Smooth muscle cell (in vitro differentiated cells): ENCODE data around the gene IL12RB2. TPM values are rescaled to one million over a fixed set of nuclear protein-coding genes. Genes with fewer than 3 reads are reported as not detected.

Experiments used
- DNase-seq: peaks from one replicate; lab custom pipeline; 2025; ENCODE audit not compliant: unreplicated experiment; lab: John Stamatoyannopoulos, UW
- H2AFZ ChIP-seq: fragments of 200-600 bp; sonication (generic); 2 replicates; pipeline ENCODE4 v1.6.0; 2016; ENCODE audit warnings: antibody characterized with exemption, low read depth, mild to moderate bottlenecking
- H3F3A ChIP-seq: fragments of 200-600 bp; sonication (generic); 2 replicates; pipeline ENCODE4 v1.6.0; 2017; ENCODE audit warnings: antibody characterized with exemption, low read depth
- H3K27ac ChIP-seq: fragments of 200-600 bp; sonication (generic); 2 replicates; pipeline ENCODE4 v1.5.1; 2016; ENCODE audit warnings: low read depth, mild to moderate bottlenecking
- H3K27me3 ChIP-seq: fragments of 200-600 bp; sonication (generic); 2 replicates; pipeline ENCODE4 v1.6.1; 2016; ENCODE audit warnings: low read depth, mild to moderate bottlenecking
- H3K36me3 ChIP-seq: fragments of 200-600 bp; sonication (generic); 2 replicates; pipeline ENCODE4 v1.5.1; 2016; ENCODE audit warnings: low read depth
- H3K4me1 ChIP-seq: fragments of 200-600 bp; sonication (generic); 2 replicates; pipeline ENCODE4 v1.5.1; 2016; ENCODE audit warnings: low read depth
- H3K4me2 ChIP-seq: fragments of 200-600 bp; sonication (generic); 2 replicates; pipeline ENCODE4 v1.6.0; 2016; ENCODE audit warnings: mild to moderate bottlenecking
- H3K4me3 ChIP-seq: fragments of 200-600 bp; sonication (generic); 2 replicates; pipeline ENCODE4 v1.5.1; 2016; ENCODE audit warnings: mild to moderate bottlenecking
- H3K79me2 ChIP-seq: fragments of 200-600 bp; sonication (generic); 2 replicates; pipeline ENCODE4 v1.6.0; 2016; ENCODE audit warnings: low read depth, mild to moderate bottlenecking
- H3K9ac ChIP-seq: fragments of 200-600 bp; sonication (generic); 2 replicates; pipeline ENCODE4 v1.6.0; 2016; ENCODE audit warnings: low read depth
- H3K9me3 ChIP-seq: fragments of 200-600 bp; sonication (generic); replicated peaks from 2 replicates; pipeline ENCODE4 v1.5.1; 2016; ENCODE audit warnings: low read depth
- H4K20me1 ChIP-seq: fragments of 200-600 bp; sonication (generic); 2 replicates; pipeline ENCODE4 v1.6.0; 2016; ENCODE audit warnings: low read depth
- CTCF ChIP-seq: fragments of 200-600 bp; sonication (generic); IDR thresholded peaks from 2 replicates; pipeline ENCODE4 v1.5.1; 2017; ENCODE audit warnings: borderline replicate concordance, mild to moderate bottlenecking, antibody characterized with exemption; ENCODE audit not compliant: insufficient read depth, poor library complexity, severe bottlenecking
- WGBS: methylation state at CpG from one replicate; pipeline ENCODE4 v1.1.7; 2016; ENCODE audit warnings: low lambda C conversion rate; 5-methylcytosine and 5-hydroxymethylcytosine counted together
- polyA plus RNA-seq: library from polyadenylated mRNA; unstranded; fragments of >200 nt; fragmentation: Nextera tagmentation; extraction: Ambion mirVana; gene quantifications from 2 replicates; pipeline ENCODE4 v1.2.1, GENCODE V29; 2016
- total RNA-seq: library from RNA; depleted of rRNA; stranded (reverse); fragments of >200 nt; gene quantifications from 2 replicates; pipeline ENCODE4 v1.2.3, GENCODE V29; 2014

The IL12RB2 gene
- total and polyA plus RNA-seq, 2 experiments from 2014 or later: not detected

DNA sequence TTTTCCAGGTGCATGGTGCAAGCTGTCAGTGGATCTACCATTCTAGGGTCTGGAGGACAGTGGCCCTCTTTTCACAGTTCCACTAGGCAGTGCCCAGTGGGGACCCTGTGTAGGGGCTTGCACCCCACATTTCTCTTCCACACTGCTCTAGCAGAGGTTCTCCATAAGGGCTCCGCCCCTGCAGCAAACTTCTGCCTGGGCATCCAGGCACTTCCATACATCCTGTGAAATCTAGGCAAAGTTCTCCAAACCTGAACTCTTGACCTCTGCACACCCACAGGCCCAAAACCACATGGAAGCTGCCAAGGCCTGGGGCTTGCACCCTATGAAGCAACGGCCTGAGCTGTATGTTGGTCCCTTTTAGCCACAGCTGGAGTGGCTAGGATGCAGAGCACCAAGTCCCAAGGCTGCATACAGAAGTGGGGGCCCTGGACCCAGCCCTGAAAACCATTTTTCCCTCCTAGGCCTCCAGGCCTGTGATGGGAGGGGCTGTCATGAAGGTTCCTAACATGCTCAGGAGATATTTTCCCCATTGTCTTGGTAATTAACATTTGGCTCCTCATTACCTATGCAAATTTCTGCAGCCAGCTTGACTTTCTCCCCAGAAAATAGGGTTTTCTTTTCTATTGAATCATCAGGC, 76.4 kb downstream of the IL12RB2 start:
- WGBS: 86% methylated on average over 2 of the region's 2 CpGs
- Histone ChIP-seq H3K27ac (no peak overlapping the region), H2AFZ (no peak overlapping the region), H3K4me3 (no peak overlapping the region), H3K9ac (no peak overlapping the region), H3F3A (no peaks in the 10 kb centered on the region), H3K79me2 (no peaks in the 10 kb centered on the region), H4K20me1 (no peaks in the 10 kb centered on the region), H3K9me3 (no peaks in the 10 kb centered on the region), H3K27me3 (no peaks in the 10 kb centered on the region), H3K4me2 (no peak overlapping the region), H3K36me3 (no peaks in the 10 kb centered on the region), H3K4me1 (no peaks in the 10 kb centered on the region)
- no peak for TF ChIP-seq CTCF
- no peak for DNase-seq

DNA sequence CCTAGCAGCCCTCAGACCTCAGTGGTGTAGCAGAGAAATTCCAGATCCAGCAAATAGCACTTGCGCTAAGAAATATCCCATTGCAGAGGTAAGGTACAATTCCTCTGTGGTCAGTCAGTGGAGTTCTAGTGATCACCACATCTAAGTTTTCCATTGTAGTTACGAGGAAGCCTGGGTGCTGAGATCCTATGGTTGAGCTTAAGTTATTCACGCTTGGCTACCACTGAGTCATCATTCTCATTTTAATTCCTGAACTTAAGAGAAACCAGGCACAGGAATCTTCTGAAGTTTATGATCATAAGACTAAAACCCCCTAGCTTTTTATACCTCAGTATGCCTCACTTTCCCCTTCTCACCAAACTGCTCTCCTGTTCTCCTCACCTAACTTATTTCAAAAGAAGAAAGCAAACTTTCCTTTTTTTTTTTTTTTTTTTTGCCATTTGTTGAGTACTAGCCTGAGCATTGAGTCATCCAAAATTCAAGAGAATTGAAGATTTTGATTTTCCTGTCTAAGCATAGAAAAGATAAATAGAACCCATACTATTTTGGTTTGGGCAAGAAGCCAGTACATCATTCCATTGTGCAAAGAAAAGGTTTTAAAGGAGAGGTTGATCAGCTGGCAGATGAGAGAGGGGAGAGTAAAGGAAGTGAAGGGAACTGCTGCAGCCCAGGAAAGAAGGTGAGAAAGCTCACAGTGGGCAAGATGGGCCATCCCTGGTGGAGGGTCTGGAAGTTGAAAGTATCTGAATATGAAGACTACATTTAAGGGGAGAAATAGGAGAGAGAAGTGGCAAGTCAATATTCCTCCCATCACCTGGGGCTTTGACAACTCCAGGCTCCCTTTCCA, 82.6 kb downstream of the IL12RB2 start:
- Histone ChIP-seq H3K27me3 (peaks cover 4% of the 10 kb centered on the region), H4K20me1 (no peaks in the 10 kb centered on the region), H3K4me2 (no peak overlapping the region), H3K9me3 (no peaks in the 10 kb centered on the region), H3K79me2 (no peaks in the 10 kb centered on the region), H3K4me3 (no peak overlapping the region), H3F3A (no peaks in the 10 kb centered on the region), H3K27ac (no peak overlapping the region), H3K9ac (no peak overlapping the region), H3K36me3 (no peaks in the 10 kb centered on the region), H2AFZ (no peak overlapping the region), H3K4me1 (no peaks in the 10 kb centered on the region)
- WGBS: 35% methylated on average over 3 of the region's 3 CpGs
- no peak for TF ChIP-seq CTCF
- DNase-seq: no peak

- no peak overlapping the region for H3K4me3 ChIP-seq
- H4K20me1 ChIP-seq: no peaks in the 10 kb centered on the region
- H3K79me2 ChIP-seq: no peaks in the 10 kb centered on the region
- no peak overlapping the region for H3K4me2 ChIP-seq
- DNase-seq: no peak
- H3K27ac ChIP-seq: no peak overlapping the region
- 59% methylated on average over 12 of the region's 12 CpGs for WGBS
- TF ChIP-seq CTCF: no peak
- H3K9me3 ChIP-seq: no peaks in the 10 kb centered on the region
- H3F3A ChIP-seq: no peaks in the 10 kb centered on the region
- no peaks in the 10 kb centered on the region for H3K4me1 ChIP-seq
- no peaks in the 10 kb centered on the region for H3K36me3 ChIP-seq
- H3K27me3 ChIP-seq: peaks cover 12% of the 10 kb centered on the region
- no peak overlapping the region for H3K9ac ChIP-seq
- H2AFZ ChIP-seq: no peak overlapping the region
Observed at GRCh38 chr1:67393240-67393639, 85.6 kb downstream of the IL12RB2 start.
